Type B pancreatic cell (in vitro differentiated cells): ENCODE results near the gene HEPACAM. TPM values are rescaled to one million over a fixed set of nuclear protein-coding genes. Genes with fewer than 3 reads are reported as not detected.

ENCODE experiments used
- DNase-seq: peaks from one replicate; pipeline ENCODE4 v3.0.0; 2021; ENCODE audit warnings: mixed read lengths; ENCODE audit not compliant: unreplicated experiment; ENCODE audit errors: extremely low spot score
- H3K27ac Mint-ChIP-seq: 2 replicates; pipeline ENCODE4 v1.8.0; 2021; ENCODE audit warnings: mild to moderate bottlenecking, mixed read lengths
- H3K27me3 Mint-ChIP-seq: 2 replicates; pipeline ENCODE4 v1.8.0; 2021; ENCODE audit warnings: mixed read lengths
- H3K36me3 Mint-ChIP-seq: 2 replicates; pipeline ENCODE4 v1.8.0; 2021; ENCODE audit warnings: mixed read lengths
- H3K4me1 Mint-ChIP-seq: one replicate; pipeline ENCODE4 v1.8.0; 2021; ENCODE audit warnings: mixed read lengths; ENCODE audit not compliant: unreplicated experiment
- H3K4me3 Mint-ChIP-seq: 2 replicates; pipeline ENCODE4 v1.8.0; 2021; ENCODE audit warnings: mild to moderate bottlenecking, mixed read lengths
- H3K9me3 Mint-ChIP-seq: 2 replicates; pipeline ENCODE4 v1.8.0; 2021; ENCODE audit warnings: mixed read lengths
- total RNA-seq: library from RNA; stranded (reverse); gene quantifications from 2 replicates; pipeline ENCODE4 v1.2.1, GENCODE V29; 2021; ENCODE audit warnings: low replicate concordance
- TF ChIP-seq, protein P1 (sequence below): fragments of 200-600 bp; sonication (generic); conservative IDR thresholded peaks from 2 replicates; pipeline ENCODE4 v1.5.0; 2021; ENCODE audit warnings: antibody characterized with exemption, mild to moderate bottlenecking

HEPACAM gene
- total RNA-seq, 1 donor from 2014 or later: 0.43 TPM

DNA sequence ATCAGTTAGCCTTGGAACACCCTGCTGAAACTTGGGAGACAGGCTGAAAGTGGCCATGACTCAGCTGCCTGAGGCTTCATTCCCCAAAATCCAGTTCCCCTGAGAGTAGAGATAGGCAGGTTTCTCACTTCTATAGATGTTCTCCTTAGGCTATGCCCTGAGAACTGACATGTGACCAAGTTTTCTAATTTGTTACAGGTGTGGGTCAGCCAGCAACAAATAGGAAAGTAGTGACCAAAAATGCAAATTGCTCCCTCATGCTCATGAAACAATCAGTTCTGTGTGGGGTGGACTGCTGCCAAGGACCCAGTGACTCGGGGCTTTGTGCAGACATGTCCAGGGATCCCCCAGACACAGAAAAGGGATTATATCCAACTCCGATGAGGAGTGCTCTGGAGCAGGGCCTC lies 10.9 kb upstream of the HEPACAM start:
- DNase-seq: no peak
- H3K4me3 Mint-ChIP-seq: no peak overlapping the region
- TF ChIP-seq, protein P1, sequence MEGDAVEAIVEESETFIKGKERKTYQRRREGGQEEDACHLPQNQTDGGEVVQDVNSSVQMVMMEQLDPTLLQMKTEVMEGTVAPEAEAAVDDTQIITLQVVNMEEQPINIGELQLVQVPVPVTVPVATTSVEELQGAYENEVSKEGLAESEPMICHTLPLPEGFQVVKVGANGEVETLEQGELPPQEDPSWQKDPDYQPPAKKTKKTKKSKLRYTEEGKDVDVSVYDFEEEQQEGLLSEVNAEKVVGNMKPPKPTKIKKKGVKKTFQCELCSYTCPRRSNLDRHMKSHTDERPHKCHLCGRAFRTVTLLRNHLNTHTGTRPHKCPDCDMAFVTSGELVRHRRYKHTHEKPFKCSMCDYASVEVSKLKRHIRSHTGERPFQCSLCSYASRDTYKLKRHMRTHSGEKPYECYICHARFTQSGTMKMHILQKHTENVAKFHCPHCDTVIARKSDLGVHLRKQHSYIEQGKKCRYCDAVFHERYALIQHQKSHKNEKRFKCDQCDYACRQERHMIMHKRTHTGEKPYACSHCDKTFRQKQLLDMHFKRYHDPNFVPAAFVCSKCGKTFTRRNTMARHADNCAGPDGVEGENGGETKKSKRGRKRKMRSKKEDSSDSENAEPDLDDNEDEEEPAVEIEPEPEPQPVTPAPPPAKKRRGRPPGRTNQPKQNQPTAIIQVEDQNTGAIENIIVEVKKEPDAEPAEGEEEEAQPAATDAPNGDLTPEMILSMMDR: no peak
- no peaks in the 10 kb centered on the region for H3K36me3 Mint-ChIP-seq
- no peak overlapping the region for H3K27ac Mint-ChIP-seq
- H3K9me3 Mint-ChIP-seq: peaks cover 7% of the 10 kb centered on the region
- H3K27me3 Mint-ChIP-seq: no peaks in the 10 kb centered on the region
- H3K4me1 Mint-ChIP-seq: peaks cover 17% of the 10 kb centered on the region

DNA sequence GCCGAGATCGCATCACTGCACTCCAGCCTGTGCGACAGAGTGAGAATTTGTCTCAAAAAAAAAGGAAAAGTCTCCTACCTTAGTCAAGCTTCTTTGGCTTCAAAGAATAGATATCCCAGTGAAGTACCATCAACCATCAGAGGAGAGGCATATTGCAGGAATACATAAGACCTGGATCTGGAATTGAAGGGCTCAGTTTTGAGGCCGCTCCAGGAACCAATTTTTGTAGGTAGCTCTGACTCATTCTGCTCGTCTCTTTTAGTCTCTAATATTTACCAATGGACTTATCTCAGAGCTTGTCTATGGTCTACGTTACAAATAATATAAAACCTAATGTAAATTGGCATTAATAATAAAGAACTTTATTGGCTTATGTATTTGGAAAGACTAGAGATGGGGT lies 10.0 kb upstream of the HEPACAM start:
- no peak for DNase-seq
- Mint-ChIP-seq H3K9me3 (peaks cover 7% of the 10 kb centered on the region), H3K36me3 (no peaks in the 10 kb centered on the region), H3K4me1 (peaks cover 17% of the 10 kb centered on the region), H3K27ac (no peak overlapping the region), H3K4me3 (no peak overlapping the region), H3K27me3 (no peaks in the 10 kb centered on the region)
- TF ChIP-seq, protein P1: no peak

DNA sequence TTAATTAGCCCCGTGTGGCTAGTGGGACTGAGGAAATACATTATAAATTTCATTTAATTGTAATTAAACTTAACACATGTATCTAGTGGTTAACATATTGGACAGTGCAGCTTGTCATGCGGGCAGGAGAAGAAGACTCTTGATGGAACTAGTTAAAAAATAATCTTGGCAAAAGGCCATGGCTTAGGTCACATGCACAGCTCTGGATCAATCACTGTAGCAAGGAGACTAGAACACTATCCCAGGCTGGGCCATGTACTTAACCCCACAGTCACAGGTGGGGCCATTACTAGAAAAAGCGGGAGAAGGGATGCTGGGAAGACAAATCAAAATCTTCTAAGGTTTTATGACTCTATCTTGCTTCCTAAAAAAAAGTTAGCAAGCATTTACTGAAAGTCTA lies 8.7 kb upstream of the HEPACAM start:
- peaks cover 23% of the 10 kb centered on the region for H3K4me1 Mint-ChIP-seq
- H3K27ac Mint-ChIP-seq: no peak overlapping the region
- DNase-seq: no peak
- no peaks in the 10 kb centered on the region for H3K36me3 Mint-ChIP-seq
- peaks cover 7% of the 10 kb centered on the region for H3K9me3 Mint-ChIP-seq
- H3K4me3 Mint-ChIP-seq: no peak overlapping the region
- no peaks in the 10 kb centered on the region for H3K27me3 Mint-ChIP-seq
- TF ChIP-seq, protein P1: no peak

DNA sequence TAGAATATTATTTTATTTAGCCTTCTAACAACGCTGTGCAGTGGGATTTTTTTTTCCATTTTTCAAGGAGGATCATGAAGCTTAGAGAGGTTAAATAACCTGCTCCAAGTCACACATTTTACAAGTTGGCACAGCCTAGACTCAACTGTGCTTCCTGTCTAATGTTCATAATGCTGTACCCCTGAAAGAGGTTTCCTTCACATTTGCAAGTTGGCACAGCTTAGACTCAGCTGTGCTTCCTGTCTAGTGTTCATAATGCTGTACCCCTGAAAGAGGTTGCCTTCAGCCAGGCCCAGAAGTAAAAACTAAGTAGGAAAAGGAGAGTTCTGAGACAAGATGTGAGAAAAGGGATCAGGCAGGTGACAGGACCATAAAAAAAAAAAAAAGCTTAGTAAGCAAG lies 7.9 kb upstream of the HEPACAM start:
- no peaks in the 10 kb centered on the region for H3K36me3 Mint-ChIP-seq
- no peak for DNase-seq
- no peaks in the 10 kb centered on the region for H3K27me3 Mint-ChIP-seq
- no peak overlapping the region for H3K4me3 Mint-ChIP-seq
- TF ChIP-seq, protein P1: no peak
- peaks cover 6% of the 10 kb centered on the region for H3K9me3 Mint-ChIP-seq
- H3K27ac Mint-ChIP-seq: no peak overlapping the region
- peaks cover 23% of the 10 kb centered on the region for H3K4me1 Mint-ChIP-seq

DNA sequence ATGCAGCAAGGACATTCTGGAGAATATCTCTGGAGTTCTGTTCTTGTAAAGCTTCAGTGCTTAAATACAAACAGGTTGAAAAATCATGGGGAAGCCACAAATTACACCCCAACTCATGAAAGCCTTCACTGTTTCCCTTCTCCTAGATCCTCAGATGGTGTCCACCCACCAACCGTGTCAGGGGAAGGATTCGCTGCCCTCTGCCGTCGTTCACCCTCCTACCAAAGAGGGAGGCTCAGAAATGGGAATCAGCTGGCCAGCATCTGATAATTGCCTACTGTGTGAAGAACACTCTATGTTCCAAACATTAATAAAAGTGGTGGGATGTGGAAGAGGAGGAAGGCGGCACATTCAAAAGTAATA lies 7.4 kb upstream of the HEPACAM start:
- TF ChIP-seq, protein P1: no peak
- no peak overlapping the region for H3K4me3 Mint-ChIP-seq
- peaks cover 1% of the 10 kb centered on the region for H3K9me3 Mint-ChIP-seq

More for the DNA sequence above, 7.4 kb upstream of the HEPACAM start:
- Mint-ChIP-seq H3K27ac (peak overlapping the region; percentile 44), H3K27me3 (no peaks in the 10 kb centered on the region), H3K4me1 (peaks cover 23% of the 10 kb centered on the region), H3K36me3 (no peaks in the 10 kb centered on the region)
- no peak for DNase-seq
